ENCODE measurements around the gene NOD1. TPM values are rescaled to one million over a fixed set of nuclear protein-coding genes. Genes with fewer than 3 reads are reported as not detected.

The NOD1 gene
- total and polyA plus RNA-seq, 2 of the 13 experiments (the other 11 are each of a cell fraction or from before 2014, with no cell fraction given) = 1.7 to 2.9 TPM

GRCh38 chr7:30504301-30505173 is 26.0 kb upstream of the NOD1 start, which contains the start of gene GGCT (continued):
- TF ChIP-seq, protein P1, sequence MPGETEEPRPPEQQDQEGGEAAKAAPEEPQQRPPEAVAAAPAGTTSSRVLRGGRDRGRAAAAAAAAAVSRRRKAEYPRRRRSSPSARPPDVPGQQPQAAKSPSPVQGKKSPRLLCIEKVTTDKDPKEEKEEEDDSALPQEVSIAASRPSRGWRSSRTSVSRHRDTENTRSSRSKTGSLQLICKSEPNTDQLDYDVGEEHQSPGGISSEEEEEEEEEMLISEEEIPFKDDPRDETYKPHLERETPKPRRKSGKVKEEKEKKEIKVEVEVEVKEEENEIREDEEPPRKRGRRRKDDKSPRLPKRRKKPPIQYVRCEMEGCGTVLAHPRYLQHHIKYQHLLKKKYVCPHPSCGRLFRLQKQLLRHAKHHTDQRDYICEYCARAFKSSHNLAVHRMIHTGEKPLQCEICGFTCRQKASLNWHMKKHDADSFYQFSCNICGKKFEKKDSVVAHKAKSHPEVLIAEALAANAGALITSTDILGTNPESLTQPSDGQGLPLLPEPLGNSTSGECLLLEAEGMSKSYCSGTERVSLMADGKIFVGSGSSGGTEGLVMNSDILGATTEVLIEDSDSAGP (CRISPR knock-in tag; IDR thresholded peaks at IDR 0.05; ENCODE audit: borderline replicate concordance) = peak; percentile 76
- TF ChIP-seq KLF13 (CRISPR knock-in tag; IDR thresholded peaks at IDR 0.05) (no peak), ZSCAN21 (CRISPR knock-in tag; IDR thresholded peaks at IDR 0.05; ENCODE audit: borderline replicate concordance) (no peak; the same call in 1 of the 2 replicates), SALL2 (CRISPR knock-in tag; IDR thresholded peaks at IDR 0.05) (no peak), EHMT2 (IDR thresholded peaks at IDR 0.05; ENCODE audit: borderline replicate concordance, low read depth, low read length) (no peak), NKX3-1 (CRISPR knock-in tag; IDR thresholded peaks at IDR 0.05) (no peak), IRX3 (CRISPR knock-in tag; IDR thresholded peaks at IDR 0.05; ENCODE audit: borderline replicate concordance, low read depth) (no peak), CBX2 (IDR thresholded peaks at IDR 0.05; ENCODE audit: low read depth, low read length) (no peak), CBX2 (CRISPR knock-in tag; IDR thresholded peaks at IDR 0.05; ENCODE audit: low read depth) (no peak), ZSCAN9 (CRISPR knock-in tag; IDR thresholded peaks at IDR 0.05; ENCODE audit: borderline replicate concordance) (0 out of 2 replicates have a peak, but pooled peaks have one; percentile 36), ZNF280B (CRISPR knock-in tag; IDR thresholded peaks at IDR 0.05; ENCODE audit: borderline replicate concordance) (peak; percentile 32), HES4 (CRISPR knock-in tag; IDR thresholded peaks at IDR 0.05; ENCODE audit: borderline replicate concordance) (peak; percentile 46; the same call in 1 of the 2 replicates), ZNF549 (CRISPR knock-in tag; IDR thresholded peaks at IDR 0.05) (0 out of 2 replicates have a peak, but pooled peaks have one; percentile 28), SOX6 (IDR thresholded peaks at IDR 0.05) (no peak), SOX6 (CRISPR knock-in tag; IDR thresholded peaks at IDR 0.05) (no peak; the same call in none of the 2 replicates), CBX1 (IDR thresholded peaks at IDR 0.05; ENCODE audit: low read depth) (peak; percentile 82), RFXANK (CRISPR knock-in tag; IDR thresholded peaks at IDR 0.05) (no peak), CHCHD3 (CRISPR knock-in tag; IDR thresholded peaks at IDR 0.05) (0 out of 2 replicates have a peak, but pooled peaks have one; percentile 24), MYC (CRISPR knock-in tag; IDR thresholded peaks at IDR 0.05; ENCODE audit: borderline replicate concordance) (peak; percentile 87; the same call in 1 of the 2 replicates), ZNF678 (CRISPR knock-in tag; IDR thresholded peaks at IDR 0.05) (peak; percentile 50; the same call in 1 of the 2 replicates), MED13 (CRISPR knock-in tag; IDR thresholded peaks at IDR 0.05) (peak; percentile 66; the same call in 1 of the 2 replicates), SAFB2 (CRISPR knock-in tag; IDR thresholded peaks at IDR 0.05; ENCODE audit: borderline replicate concordance, low read depth) (peak; percentile 11; the same call in 1 of the 2 replicates), THYN1 (CRISPR knock-in tag; IDR thresholded peaks at IDR 0.05; ENCODE audit: borderline replicate concordance, low read depth) (no peak), ZNF615 (CRISPR knock-in tag; IDR thresholded peaks at IDR 0.05; ENCODE audit: borderline replicate concordance) (no peak), KDM5B (CRISPR knock-in tag; IDR thresholded peaks at IDR 0.05; ENCODE audit: borderline replicate concordance) (peak; percentile 50), KLF11 (CRISPR knock-in tag; IDR thresholded peaks at IDR 0.05) (no peak)
- TF ChIP-seq, protein P2, sequence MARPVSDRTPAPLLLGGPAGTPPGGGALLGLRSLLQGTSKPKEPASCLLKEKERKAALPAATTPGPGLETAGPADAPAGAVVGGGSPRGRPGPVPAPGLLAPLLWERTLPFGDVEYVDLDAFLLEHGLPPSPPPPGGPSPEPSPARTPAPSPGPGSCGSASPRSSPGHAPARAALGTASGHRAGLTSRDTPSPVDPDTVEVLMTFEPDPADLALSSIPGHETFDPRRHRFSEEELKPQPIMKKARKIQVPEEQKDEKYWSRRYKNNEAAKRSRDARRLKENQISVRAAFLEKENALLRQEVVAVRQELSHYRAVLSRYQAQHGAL (CRISPR knock-in tag; IDR thresholded peaks at IDR 0.05; ENCODE audit: not compliant biosample characterization) = no peak

All from HepG2 (cell line).